Transverse colon (tissue), 3 donors: ENCODE data around the gene SOBP.

Experiments used
- POLR2A ChIP-seq: fragments of 450-650 bp; IDR thresholded peaks from one replicate; pipeline ENCODE4 v1.6.1; 2016; ENCODE audit warnings: antibody characterized with exemption, mild to moderate bottlenecking, moderate library complexity
- TF ChIP-seq, protein P1 (sequence below), 5 experiments: fragments of 200-600 bp in 3 of 5; fragments of 450-650 bp in 2 of 5; sonication (generic) in 3 of 5; IDR thresholded peaks; 1 replicate in 2 of 5; 2 replicates in 3 of 5; pipeline ENCODE4 v1.5.1; 2016 to 2017; ENCODE audit warnings: antibody characterized with exemption in 5 of 5, inconsistent platforms in 3 of 5, mild to moderate bottlenecking in 2 of 5, moderate library complexity in 1 of 5

DNA sequence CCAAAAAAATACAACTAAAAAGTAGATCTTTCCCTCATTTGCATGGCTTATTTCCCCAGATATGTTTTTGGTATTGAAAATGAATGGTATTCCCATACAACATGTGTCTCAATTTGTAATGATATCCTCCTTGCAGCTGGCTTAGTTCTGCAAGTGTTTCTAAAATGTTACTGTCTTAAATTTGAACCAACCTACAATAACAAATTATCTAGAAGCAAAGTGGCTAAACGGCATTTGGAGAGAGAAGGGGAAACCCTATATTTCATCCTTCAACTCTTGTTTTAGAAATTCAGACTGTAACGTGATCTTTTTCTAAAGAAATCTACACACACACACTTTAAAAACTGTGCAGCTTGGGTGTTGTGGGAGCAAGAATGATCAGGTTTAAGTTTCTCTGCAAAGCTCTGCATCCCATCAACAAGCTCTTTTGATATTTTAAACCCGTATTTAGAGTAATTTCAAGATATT is 153.0 kb downstream of the SOBP start:
- TF ChIP-seq, protein P1, sequence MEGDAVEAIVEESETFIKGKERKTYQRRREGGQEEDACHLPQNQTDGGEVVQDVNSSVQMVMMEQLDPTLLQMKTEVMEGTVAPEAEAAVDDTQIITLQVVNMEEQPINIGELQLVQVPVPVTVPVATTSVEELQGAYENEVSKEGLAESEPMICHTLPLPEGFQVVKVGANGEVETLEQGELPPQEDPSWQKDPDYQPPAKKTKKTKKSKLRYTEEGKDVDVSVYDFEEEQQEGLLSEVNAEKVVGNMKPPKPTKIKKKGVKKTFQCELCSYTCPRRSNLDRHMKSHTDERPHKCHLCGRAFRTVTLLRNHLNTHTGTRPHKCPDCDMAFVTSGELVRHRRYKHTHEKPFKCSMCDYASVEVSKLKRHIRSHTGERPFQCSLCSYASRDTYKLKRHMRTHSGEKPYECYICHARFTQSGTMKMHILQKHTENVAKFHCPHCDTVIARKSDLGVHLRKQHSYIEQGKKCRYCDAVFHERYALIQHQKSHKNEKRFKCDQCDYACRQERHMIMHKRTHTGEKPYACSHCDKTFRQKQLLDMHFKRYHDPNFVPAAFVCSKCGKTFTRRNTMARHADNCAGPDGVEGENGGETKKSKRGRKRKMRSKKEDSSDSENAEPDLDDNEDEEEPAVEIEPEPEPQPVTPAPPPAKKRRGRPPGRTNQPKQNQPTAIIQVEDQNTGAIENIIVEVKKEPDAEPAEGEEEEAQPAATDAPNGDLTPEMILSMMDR (IDR thresholded peaks at IDR 0.05): no peak
- no peak for TF ChIP-seq POLR2A
